HL-60 (cell line): ENCODE measurements around the gene SLC16A7.

Experiments used
- DNase-seq, 2 experiments: peaks; one replicate each; pipeline ENCODE4 v3.0.0-alpha.2; 2010 to 2020; ENCODE audit warnings: low read depth in 1 of 2, low spot score in 1 of 2
- H3K27ac ChIP-seq: fragments of 250-450 bp; sonication (Bioruptor Pico); replicated peaks from 2 replicates; pipeline ENCODE4 v1.5.1; 2020; ENCODE audit warnings: mild to moderate bottlenecking, moderate library complexity
- H3K27me3 ChIP-seq: fragments of 250-450 bp; sonication (Bioruptor Pico); 2 replicates; pipeline ENCODE4 v1.5.1; 2021; ENCODE audit warnings: mild to moderate bottlenecking, moderate library complexity; ENCODE audit not compliant: insufficient read depth, poor library complexity, severe bottlenecking
- H3K4me3 ChIP-seq: replicated peaks from 2 replicates; pipeline ENCODE4 v1.5.1; 2011; ENCODE audit warnings: mild to moderate bottlenecking, control low read depth, low read length; ENCODE audit not compliant: insufficient read depth
- GABPA ChIP-seq: IDR thresholded peaks from 2 replicates; pipeline ENCODE4 v1.6.1; 2012; ENCODE audit warnings: low read depth
- POLR2AphosphoS5 ChIP-seq: IDR thresholded peaks from 2 replicates; pipeline ENCODE4 v1.6.1; 2012; ENCODE audit warnings: low read depth
- SPI1 ChIP-seq: IDR thresholded peaks from 2 replicates; pipeline ENCODE4 v1.6.1; 2012; ENCODE audit warnings: low read depth, mild to moderate bottlenecking, borderline replicate concordance
- TF ChIP-seq, protein P1 (sequence below): IDR thresholded peaks from 2 replicates; pipeline ENCODE4 v1.6.1; 2012; ENCODE audit warnings: low read depth; ENCODE audit not compliant: insufficient replicate concordance
- TF ChIP-seq, protein P2 (sequence below): IDR thresholded peaks from one replicate; pipeline ENCODE4 v1.5.1; 2011; ENCODE audit warnings: low read length, control low read depth, inconsistent platforms; ENCODE audit not compliant: insufficient read depth

SLC16A7 gene

DNA sequence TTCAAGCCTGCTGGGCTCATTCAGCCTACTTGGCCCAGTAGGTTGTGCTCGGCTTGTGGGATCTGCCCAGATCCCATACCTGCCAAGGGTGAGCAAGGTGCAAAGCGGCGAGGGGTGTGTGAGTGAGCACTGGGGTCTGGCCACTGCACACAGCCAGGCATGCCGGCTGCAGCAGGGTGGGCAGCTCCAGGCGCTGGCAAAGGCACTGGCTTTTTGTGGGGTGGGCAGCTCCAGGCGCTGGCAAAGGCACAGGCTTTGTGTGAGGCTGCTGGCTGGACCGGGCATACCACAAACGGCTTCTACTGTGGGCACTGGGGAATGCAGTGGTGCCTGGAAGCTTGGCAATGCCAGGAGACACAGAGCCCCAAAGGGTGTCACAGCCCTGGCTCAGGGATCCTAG lies 137.4 kb downstream of the SLC16A7 start:
- Histone ChIP-seq H3K27ac (no peak overlapping the region), H3K27me3 (no peaks in the 10 kb centered on the region), H3K4me3 (no peak overlapping the region)
- TF ChIP-seq GABPA (no peak), SPI1 (no peak), POLR2AphosphoS5 (no peak)
- TF ChIP-seq, protein P1, sequence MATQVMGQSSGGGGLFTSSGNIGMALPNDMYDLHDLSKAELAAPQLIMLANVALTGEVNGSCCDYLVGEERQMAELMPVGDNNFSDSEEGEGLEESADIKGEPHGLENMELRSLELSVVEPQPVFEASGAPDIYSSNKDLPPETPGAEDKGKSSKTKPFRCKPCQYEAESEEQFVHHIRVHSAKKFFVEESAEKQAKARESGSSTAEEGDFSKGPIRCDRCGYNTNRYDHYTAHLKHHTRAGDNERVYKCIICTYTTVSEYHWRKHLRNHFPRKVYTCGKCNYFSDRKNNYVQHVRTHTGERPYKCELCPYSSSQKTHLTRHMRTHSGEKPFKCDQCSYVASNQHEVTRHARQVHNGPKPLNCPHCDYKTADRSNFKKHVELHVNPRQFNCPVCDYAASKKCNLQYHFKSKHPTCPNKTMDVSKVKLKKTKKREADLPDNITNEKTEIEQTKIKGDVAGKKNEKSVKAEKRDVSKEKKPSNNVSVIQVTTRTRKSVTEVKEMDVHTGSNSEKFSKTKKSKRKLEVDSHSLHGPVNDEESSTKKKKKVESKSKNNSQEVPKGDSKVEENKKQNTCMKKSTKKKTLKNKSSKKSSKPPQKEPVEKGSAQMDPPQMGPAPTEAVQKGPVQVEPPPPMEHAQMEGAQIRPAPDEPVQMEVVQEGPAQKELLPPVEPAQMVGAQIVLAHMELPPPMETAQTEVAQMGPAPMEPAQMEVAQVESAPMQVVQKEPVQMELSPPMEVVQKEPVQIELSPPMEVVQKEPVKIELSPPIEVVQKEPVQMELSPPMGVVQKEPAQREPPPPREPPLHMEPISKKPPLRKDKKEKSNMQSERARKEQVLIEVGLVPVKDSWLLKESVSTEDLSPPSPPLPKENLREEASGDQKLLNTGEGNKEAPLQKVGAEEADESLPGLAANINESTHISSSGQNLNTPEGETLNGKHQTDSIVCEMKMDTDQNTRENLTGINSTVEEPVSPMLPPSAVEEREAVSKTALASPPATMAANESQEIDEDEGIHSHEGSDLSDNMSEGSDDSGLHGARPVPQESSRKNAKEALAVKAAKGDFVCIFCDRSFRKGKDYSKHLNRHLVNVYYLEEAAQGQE = no peak
- TF ChIP-seq, protein P2, sequence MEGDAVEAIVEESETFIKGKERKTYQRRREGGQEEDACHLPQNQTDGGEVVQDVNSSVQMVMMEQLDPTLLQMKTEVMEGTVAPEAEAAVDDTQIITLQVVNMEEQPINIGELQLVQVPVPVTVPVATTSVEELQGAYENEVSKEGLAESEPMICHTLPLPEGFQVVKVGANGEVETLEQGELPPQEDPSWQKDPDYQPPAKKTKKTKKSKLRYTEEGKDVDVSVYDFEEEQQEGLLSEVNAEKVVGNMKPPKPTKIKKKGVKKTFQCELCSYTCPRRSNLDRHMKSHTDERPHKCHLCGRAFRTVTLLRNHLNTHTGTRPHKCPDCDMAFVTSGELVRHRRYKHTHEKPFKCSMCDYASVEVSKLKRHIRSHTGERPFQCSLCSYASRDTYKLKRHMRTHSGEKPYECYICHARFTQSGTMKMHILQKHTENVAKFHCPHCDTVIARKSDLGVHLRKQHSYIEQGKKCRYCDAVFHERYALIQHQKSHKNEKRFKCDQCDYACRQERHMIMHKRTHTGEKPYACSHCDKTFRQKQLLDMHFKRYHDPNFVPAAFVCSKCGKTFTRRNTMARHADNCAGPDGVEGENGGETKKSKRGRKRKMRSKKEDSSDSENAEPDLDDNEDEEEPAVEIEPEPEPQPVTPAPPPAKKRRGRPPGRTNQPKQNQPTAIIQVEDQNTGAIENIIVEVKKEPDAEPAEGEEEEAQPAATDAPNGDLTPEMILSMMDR = no peak
- DNase-seq = no peak

DNA sequence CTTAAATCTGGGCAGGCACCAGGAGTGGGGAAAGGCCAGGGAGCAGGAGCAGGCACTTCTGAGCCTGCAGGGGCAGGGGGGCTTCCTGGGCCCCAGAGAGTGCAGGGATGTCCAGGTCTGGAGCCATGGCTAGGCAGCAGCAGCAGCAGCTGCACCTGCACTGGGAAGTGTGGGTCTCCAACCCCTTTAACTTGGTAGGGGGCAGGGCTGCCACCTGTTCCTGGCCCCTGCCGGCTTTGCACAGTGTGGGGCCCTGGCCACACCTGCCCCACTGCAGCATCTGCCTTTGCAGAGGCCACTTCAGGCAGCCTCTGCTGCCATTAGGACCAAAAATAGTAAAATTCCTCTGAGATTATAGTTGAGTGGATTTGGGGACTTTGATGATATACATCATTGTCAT lies 138.5 kb downstream of the SLC16A7 start:
- Histone ChIP-seq H3K4me3 (no peak overlapping the region), H3K27me3 (no peaks in the 10 kb centered on the region), H3K27ac (no peak overlapping the region)
- no peak for DNase-seq
- TF ChIP-seq POLR2AphosphoS5 (no peak), GABPA (no peak), SPI1 (no peak)
- TF ChIP-seq, protein P1 = no peak
- TF ChIP-seq, protein P2 = no peak

DNA sequence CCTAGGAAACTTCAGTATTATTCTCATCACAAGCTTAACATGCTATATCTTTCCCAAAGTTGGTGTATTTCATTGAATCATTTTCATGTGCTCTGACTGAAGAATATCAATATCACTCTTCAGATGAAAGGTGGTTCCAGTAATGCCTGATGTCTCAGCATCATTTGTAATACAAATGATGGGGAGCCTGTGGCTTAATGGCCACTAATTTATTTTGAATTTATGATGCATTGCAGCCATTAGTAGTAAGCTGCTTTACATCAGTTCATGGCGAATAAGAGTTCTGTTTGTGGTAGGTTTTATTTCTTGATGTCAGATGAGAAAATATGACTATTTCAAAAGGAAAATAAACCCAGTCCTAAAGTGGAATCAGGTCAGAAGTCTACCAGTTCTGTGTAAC lies 139.4 kb downstream of the SLC16A7 start:
- no peak for DNase-seq
- TF ChIP-seq, protein P2 = no peak
- no peak for TF ChIP-seq GABPA
- no peak for TF ChIP-seq SPI1
- TF ChIP-seq, protein P1 = no peak
- Histone ChIP-seq H3K27ac (no peak overlapping the region), H3K27me3 (no peaks in the 10 kb centered on the region), H3K4me3 (no peak overlapping the region)
